Loucy (cell line): Measurements from ENCODE around the gene PTH2.

Experiments
- CTCF ChIP-seq: fragments of 200-600 bp; sonication (generic); conservative IDR thresholded peaks from 2 replicates; pipeline ENCODE4 v1.5.1; 2014; ENCODE audit warnings: mild to moderate bottlenecking, antibody characterized with exemption, low read length
- EZH2phosphoT487 ChIP-seq: fragments of 200-600 bp; IDR thresholded peaks from 2 replicates; pipeline ENCODE4 v1.6.1; 2018; ENCODE audit warnings: antibody characterized with exemption, mild to moderate bottlenecking, moderate library complexity, borderline replicate concordance

DNA sequence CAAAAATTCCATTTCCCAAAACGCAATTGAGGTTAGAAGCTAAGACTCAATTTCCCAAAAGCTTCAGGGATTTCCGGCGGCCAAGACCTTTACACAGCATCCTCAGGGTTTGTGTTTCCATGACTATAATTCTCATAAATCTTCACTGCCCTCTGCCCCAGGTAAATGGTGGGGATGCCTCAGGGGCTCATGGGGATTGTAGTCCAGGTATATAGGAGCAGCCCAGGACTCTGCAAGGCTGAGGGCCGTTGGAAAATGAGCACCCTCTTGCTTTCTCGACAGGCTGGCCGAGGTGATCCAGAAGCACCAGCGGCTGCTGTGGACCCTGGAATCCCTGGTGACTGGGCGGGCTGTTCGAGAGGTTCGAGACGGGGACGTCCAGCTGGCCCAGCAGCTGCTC, 36.1 kb upstream of the PTH2 start:
- no peak for TF ChIP-seq CTCF
- no peak for TF ChIP-seq EZH2phosphoT487
